ENCODE results near the gene REEP3. TPM values are rescaled to one million over a fixed set of nuclear protein-coding genes. Genes with fewer than 3 reads are reported as not detected.

Gene REEP3
- total and polyA plus RNA-seq, 2 of the 4 experiments (the other 2 are of a cell fraction) = 11.7 to 28.9 TPM

DNA sequence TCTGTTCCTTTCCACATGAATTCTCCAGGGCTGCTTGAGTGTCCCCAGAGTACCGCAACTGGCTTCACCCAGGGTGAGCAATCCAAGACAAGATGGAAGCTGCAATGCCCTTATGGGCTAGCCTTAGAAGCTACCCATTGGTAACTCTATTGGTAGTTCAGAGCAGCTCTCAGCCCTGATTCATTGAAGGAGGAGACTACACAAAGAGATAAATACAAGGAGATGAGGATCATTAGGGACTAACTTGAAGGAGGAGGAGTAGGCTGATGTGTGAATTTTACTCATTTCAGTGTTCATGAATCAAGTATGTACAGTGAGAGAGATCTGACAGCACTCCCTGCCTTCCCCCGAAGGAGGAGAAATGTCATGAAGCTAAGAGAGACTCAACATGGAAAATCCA lies 124.0 kb downstream of the REEP3 start:
- no peak for DNase-seq
- Histone ChIP-seq H4K5ac (ENCODE audit: low read depth, low read length) (no peak overlapping the region), H3K4me2 (ENCODE audit: low read depth, low read length) (no peak overlapping the region), H3K4me3 (ENCODE audit: insufficient read depth, low read depth, low read length) (no peak overlapping the region), H3K56ac (ENCODE audit: extremely low read depth, insufficient read depth, low read length) (no peak overlapping the region), H2BK120ac (ENCODE audit: low read depth, low read length) (no peak overlapping the region), H3K36me3 (ENCODE audit: control insufficient read depth, insufficient read depth, low read length) (no peaks in the 10 kb centered on the region), H3K4me1 (ENCODE audit: control insufficient read depth, insufficient read depth, low read length) (peaks cover 2% of the 10 kb centered on the region; the same call in 1 of the 2 replicates), H2BK5ac (ENCODE audit: low read depth, low read length, poor library complexity, severe bottlenecking) (no peak overlapping the region), H3K27me3 (ENCODE audit: control insufficient read depth, insufficient read depth, low read length) (no peaks in the 10 kb centered on the region), H2BK15ac (ENCODE audit: low read depth, low read length) (no peak overlapping the region), H3K14ac (replicated peaks; ENCODE audit: low read depth, low read length) (no peak overlapping the region), H2AK5ac (ENCODE audit: low read depth, low read length) (no peak overlapping the region), H2BK20ac (ENCODE audit: low read depth, low read length) (no peak overlapping the region), H3K4ac (ENCODE audit: low read depth, low read length) (no peak overlapping the region), H4K8ac (ENCODE audit: low read depth in 2 of 2, low read length in 2 of 2) (no peak overlapping the region), H3K9me1 (ENCODE audit: insufficient read depth, low read length) (no peaks in the 10 kb centered on the region), H2AFZ (replicated peaks; ENCODE audit: low read length, poor library complexity) (no peak overlapping the region), H3K9me3 (ENCODE audit: control insufficient read depth, insufficient read depth, low read length) (no peaks in the 10 kb centered on the region), H2AK9ac (replicated peaks; ENCODE audit: low read depth, low read length, poor library complexity) (no peak overlapping the region), H3K27ac (ENCODE audit: insufficient read depth, low read length) (no peak overlapping the region), H3K79me1 (ENCODE audit: low read depth in 1 of 2, low read length in 2 of 2) (no peaks in the 10 kb centered on the region), H3K9ac (ENCODE audit: low read depth, low read length) (no peak overlapping the region), H4K91ac (ENCODE audit: insufficient read depth, low read depth, low read length) (no peak overlapping the region), H3K18ac (ENCODE audit: low read depth, low read length) (no peak overlapping the region), H4K20me1 (ENCODE audit: insufficient read depth, low read length) (no peaks in the 10 kb centered on the region), H3K23ac (ENCODE audit: low read depth, low read length) (no peak overlapping the region)
- POLR2A ChIA-PET (ENCODE audit: unreplicated experiment) = no interaction called here
- TF ChIP-seq FOS (IDR thresholded peaks at IDR 0.05; ENCODE audit: low read depth, low read length) (no peak), RAD21 (IDR thresholded peaks at IDR 0.05; ENCODE audit: low read length) (no peak)
- no TSS peak for BruUV-seq (replicated peaks)
- intact Hi-C loops (cut with micrococcal nuclease) (no loop called here), dilution Hi-C loops (cut with HindIII; ENCODE audit: low sequenced_read_pairs, unreplicated experiment) (no loop called here), in situ Hi-C loops (cut with MboI; ENCODE audit: low sequenced_read_pairs) (no loop called here)
- no CpG with 5 or more reads among the region's 2 CpGs for WGBS, 2 experiments (ENCODE audit: extremely low coverage in 2 of 2, insufficient read length in 1 of 2)
- CTCF ChIA-PET = interaction anchor here (1.0 to 1.1 kb wide), 2 partner anchors 13 to 123 kb away, joined by 3 read pairs; no protein-coding TSS in a partner anchor
- no peak for ATAC-seq (ENCODE audit: low read depth)

Data from IMR-90 (cell line).